ENCODE data around the gene USH2A.

Gene USH2A

GRCh38 chr1:215872658-215873057 is 550.6 kb downstream of the USH2A start:
- POLR2A ChIA-PET: no interaction called here
- DNase-seq (ENCODE audit: extremely low spot score): no peak
- CTCF ChIA-PET: no interaction called here
- TF ChIP-seq TARDBP (IDR thresholded peaks at IDR 0.05) (no peak), L3MBTL2 (conservative IDR thresholded peaks at IDR 0.05) (no peak), ZNF384 (IDR thresholded peaks at IDR 0.05) (no peak), NFRKB (IDR thresholded peaks at IDR 0.05) (no peak), FOXA1 (IDR thresholded peaks at IDR 0.05) (no peak), ELF4 (IDR thresholded peaks at IDR 0.05) (no peak), HDGF (IDR thresholded peaks at IDR 0.05; ENCODE audit: borderline replicate concordance) (no peak), SP1 (IDR thresholded peaks at IDR 0.05) (no peak), SUZ12 (IDR thresholded peaks at IDR 0.05) (no peak), BHLHE40 (IDR thresholded peaks at IDR 0.05; ENCODE audit: borderline replicate concordance) (no peak), LEF1 (IDR thresholded peaks at IDR 0.05; ENCODE audit: borderline replicate concordance) (no peak)

GRCh38 chr1:215868500-215868899 is 554.7 kb downstream of the USH2A start:
- ChIA-PET CTCF (no interaction called here), POLR2A (no interaction called here)
- no peak for DNase-seq (ENCODE audit: extremely low spot score)
- TF ChIP-seq SP1 (IDR thresholded peaks at IDR 0.05) (no peak), FOXA1 (IDR thresholded peaks at IDR 0.05) (no peak), FOXK2 (IDR thresholded peaks at IDR 0.05) (no peak), HDGF (IDR thresholded peaks at IDR 0.05; ENCODE audit: borderline replicate concordance) (no peak), CTBP1 (IDR thresholded peaks at IDR 0.05; ENCODE audit: borderline replicate concordance) (no peak), LEF1 (IDR thresholded peaks at IDR 0.05; ENCODE audit: borderline replicate concordance) (no peak), NFRKB (IDR thresholded peaks at IDR 0.05) (no peak), TARDBP (IDR thresholded peaks at IDR 0.05) (no peak), PKNOX1 (IDR thresholded peaks at IDR 0.05) (no peak), ARNT (IDR thresholded peaks at IDR 0.05) (no peak), ELF4 (IDR thresholded peaks at IDR 0.05) (no peak), SUZ12 (IDR thresholded peaks at IDR 0.05) (no peak), FOXM1 (IDR thresholded peaks at IDR 0.05; ENCODE audit: borderline replicate concordance) (no peak), BHLHE40 (IDR thresholded peaks at IDR 0.05; ENCODE audit: borderline replicate concordance) (no peak), L3MBTL2 (conservative IDR thresholded peaks at IDR 0.05) (no peak), ZNF384 (IDR thresholded peaks at IDR 0.05) (no peak)

GRCh38 chr1:215865060-215865459 is 558.2 kb downstream of the USH2A start:
- no peak for DNase-seq (ENCODE audit: extremely low spot score)

GRCh38 chr1:215863796-215864195 is 559.5 kb downstream of the USH2A start:
- POLR2A ChIA-PET: no interaction called here
- TF ChIP-seq FOXM1 (IDR thresholded peaks at IDR 0.05; ENCODE audit: borderline replicate concordance): no peak
- no peak for TF ChIP-seq L3MBTL2 (conservative IDR thresholded peaks at IDR 0.05)
- no peak for TF ChIP-seq HDGF (IDR thresholded peaks at IDR 0.05; ENCODE audit: borderline replicate concordance)
- TF ChIP-seq PKNOX1 (IDR thresholded peaks at IDR 0.05): no peak
- TF ChIP-seq LEF1 (IDR thresholded peaks at IDR 0.05; ENCODE audit: borderline replicate concordance): no peak
- no peak for TF ChIP-seq SP1 (IDR thresholded peaks at IDR 0.05)
- no peak for TF ChIP-seq BHLHE40 (IDR thresholded peaks at IDR 0.05; ENCODE audit: borderline replicate concordance)
- TF ChIP-seq FOXA1 (IDR thresholded peaks at IDR 0.05): no peak
- no peak for TF ChIP-seq ELF4 (IDR thresholded peaks at IDR 0.05)
- no peak for TF ChIP-seq NFRKB (IDR thresholded peaks at IDR 0.05)
- TF ChIP-seq CTBP1 (IDR thresholded peaks at IDR 0.05; ENCODE audit: borderline replicate concordance): no peak
- TF ChIP-seq ARNT (IDR thresholded peaks at IDR 0.05): no peak
- no peak for TF ChIP-seq TARDBP (IDR thresholded peaks at IDR 0.05)
- no peak for TF ChIP-seq ZNF384 (IDR thresholded peaks at IDR 0.05)
- TF ChIP-seq FOXK2 (IDR thresholded peaks at IDR 0.05): no peak
- no peak for TF ChIP-seq SUZ12 (IDR thresholded peaks at IDR 0.05)
- no peak for DNase-seq (ENCODE audit: extremely low spot score)
- CTCF ChIA-PET: no interaction called here

More at GRCh38 chr1:215865060-215865459, 558.2 kb downstream of the USH2A start:
- TF ChIP-seq FOXM1 (IDR thresholded peaks at IDR 0.05; ENCODE audit: borderline replicate concordance) (no peak), PKNOX1 (IDR thresholded peaks at IDR 0.05) (no peak), HDGF (IDR thresholded peaks at IDR 0.05; ENCODE audit: borderline replicate concordance) (no peak)
- POLR2A ChIA-PET: no interaction called here
- CTCF ChIA-PET: no interaction called here

GRCh38 chr1:215860833-215861232 is 562.4 kb downstream of the USH2A start:
- TF ChIP-seq ELF4 (IDR thresholded peaks at IDR 0.05): no peak
- no peak for TF ChIP-seq SP1 (IDR thresholded peaks at IDR 0.05)
- no peak for TF ChIP-seq NFRKB (IDR thresholded peaks at IDR 0.05)
- TF ChIP-seq L3MBTL2 (conservative IDR thresholded peaks at IDR 0.05): no peak
- TF ChIP-seq FOXA1 (IDR thresholded peaks at IDR 0.05): no peak
- ChIA-PET POLR2A (no interaction called here), CTCF (no interaction called here)
- no peak for DNase-seq (ENCODE audit: extremely low spot score)

- ChIA-PET POLR2A (no interaction called here), CTCF (no interaction called here)
- TF ChIP-seq LEF1 (IDR thresholded peaks at IDR 0.05; ENCODE audit: borderline replicate concordance) (no peak), NFRKB (IDR thresholded peaks at IDR 0.05) (no peak)
- no peak for DNase-seq (ENCODE audit: extremely low spot score)
Observed at GRCh38 chr1:215857317-215857716, 565.9 kb downstream of the USH2A start.

- TF ChIP-seq CTBP1 (IDR thresholded peaks at IDR 0.05; ENCODE audit: borderline replicate concordance): no peak
- TF ChIP-seq ZNF384 (IDR thresholded peaks at IDR 0.05): no peak
- no peak for TF ChIP-seq PKNOX1 (IDR thresholded peaks at IDR 0.05)
- TF ChIP-seq TARDBP (IDR thresholded peaks at IDR 0.05): no peak
- TF ChIP-seq FOXA1 (IDR thresholded peaks at IDR 0.05): no peak
- no peak for TF ChIP-seq SUZ12 (IDR thresholded peaks at IDR 0.05)
- no peak for TF ChIP-seq HDGF (IDR thresholded peaks at IDR 0.05; ENCODE audit: borderline replicate concordance)
- TF ChIP-seq LEF1 (IDR thresholded peaks at IDR 0.05; ENCODE audit: borderline replicate concordance): no peak
- TF ChIP-seq SP1 (IDR thresholded peaks at IDR 0.05): no peak
- DNase-seq (ENCODE audit: extremely low spot score): no peak
- ChIA-PET POLR2A (no interaction called here), CTCF (no interaction called here)
Observed at GRCh38 chr1:215845234-215845891, 577.9 kb downstream of the USH2A start.

Measured in HEK293T (cell line).